Body of pancreas (tissue), 4 donors: ENCODE results near the gene GAMT. TPM values are rescaled to one million over a fixed set of nuclear protein-coding genes. Genes with fewer than 3 reads are reported as not detected.

Experiments used
- ATAC-seq: fragments of 150-250 bp; one replicate; pipeline ENCODE4 v1.9.1; 2016
- DNase-seq, 4 donors: peaks; one replicate each; pipeline ENCODE4 v3.0.0-alpha.2; 2019
- H3K27ac ChIP-seq, 4 donors: fragments of 200-600 bp; sonication (generic); 1 replicate in 3 of 4; 2 replicates in 1 of 4; pipeline versions ENCODE4 v1.5.1 to v1.6.1; 2016 to 2019; ENCODE audit warnings: mild to moderate bottlenecking in 1 of 4, mixed read lengths in 1 of 4, moderate library complexity in 1 of 4
- H3K27me3 ChIP-seq, 2 donors: fragments of 200-600 bp; sonication (generic); one replicate each; pipeline ENCODE4 v1.6.0; 2016; ENCODE audit warnings: mild to moderate bottlenecking in 1 of 2
- H3K36me3 ChIP-seq, 2 donors: fragments of 200-600 bp; sonication (generic); replicated peaks in 1 of 2; 2 replicates each; pipeline ENCODE4 v1.5.1; 2016; ENCODE audit warnings: low read depth in 2 of 2; ENCODE audit not compliant: insufficient read depth in 1 of 2
- H3K4me1 ChIP-seq: fragments of 200-600 bp; sonication (generic); one replicate; pipeline ENCODE4 v1.6.0; 2016
- H3K4me3 ChIP-seq, 2 donors: fragments of 200-600 bp; sonication (generic); 1 replicate in 1 of 2; 2 replicates in 1 of 2; pipeline ENCODE4 v1.5.1; 2016 to 2019
- H3K9me3 ChIP-seq, 3 donors: fragments of 200-600 bp; sonication (generic); 1 replicate in 2 of 3; 2 replicates in 1 of 3; pipeline ENCODE4 v1.5.1; 2016
- POLR2A ChIP-seq, 3 donors: fragments of 450-650 bp; IDR thresholded peaks; one replicate each; pipeline ENCODE4 v1.6.1; 2016; ENCODE audit warnings: antibody characterized with exemption in 3 of 3, mild to moderate bottlenecking in 2 of 3
- WGBS, 2 donors: methylation state at CpG; one replicate each; pipeline ENCODE4 v1.1.5; 2017; 5-methylcytosine and 5-hydroxymethylcytosine counted together
- intact Hi-C: fragments of 100-400 bp; cut with DNase I; formaldehyde crosslinking; loops from one replicate; pipeline ENCODE4 v1.15.1; 2023
- total RNA-seq, 2 donors: library from RNA; depleted of rRNA; stranded (reverse); fragments of >200 nt; gene quantifications; one replicate each; pipeline ENCODE4 v1.1.0, GENCODE V29; 2016
- TF ChIP-seq, protein P1 (sequence below), 7 experiments: fragments of 450-650 bp in 4 of 7; fragments of 200-600 bp in 3 of 7; sonication (generic) in 3 of 7; IDR thresholded peaks; one replicate each; pipeline ENCODE4 v1.5.1; 2016 to 2019; ENCODE audit warnings: antibody characterized with exemption in 7 of 7

GAMT gene
- total RNA-seq, 2 donors from 2014 or later: 70.2 to 129 TPM

- ATAC-seq (no peak), DNase-seq (no peak)
- 91 to 93% methylated on average over 38 to 39 of the region's 39 CpGs for WGBS, 2 donors
- peaks cover 39% of the 10 kb centered on the region for H3K4me1 ChIP-seq
- peaks cover 11 to 13% of the 10 kb centered on the region in 2 donors for H3K36me3 ChIP-seq
- H3K9me3 ChIP-seq: no peaks in the 10 kb centered on the region
- no peak overlapping the region for H3K4me3 ChIP-seq
- H3K27ac ChIP-seq: no peak overlapping the region
- intact Hi-C loops: no loop called here
- H3K27me3 ChIP-seq: no peaks in the 10 kb centered on the region
- TF ChIP-seq, protein P1, sequence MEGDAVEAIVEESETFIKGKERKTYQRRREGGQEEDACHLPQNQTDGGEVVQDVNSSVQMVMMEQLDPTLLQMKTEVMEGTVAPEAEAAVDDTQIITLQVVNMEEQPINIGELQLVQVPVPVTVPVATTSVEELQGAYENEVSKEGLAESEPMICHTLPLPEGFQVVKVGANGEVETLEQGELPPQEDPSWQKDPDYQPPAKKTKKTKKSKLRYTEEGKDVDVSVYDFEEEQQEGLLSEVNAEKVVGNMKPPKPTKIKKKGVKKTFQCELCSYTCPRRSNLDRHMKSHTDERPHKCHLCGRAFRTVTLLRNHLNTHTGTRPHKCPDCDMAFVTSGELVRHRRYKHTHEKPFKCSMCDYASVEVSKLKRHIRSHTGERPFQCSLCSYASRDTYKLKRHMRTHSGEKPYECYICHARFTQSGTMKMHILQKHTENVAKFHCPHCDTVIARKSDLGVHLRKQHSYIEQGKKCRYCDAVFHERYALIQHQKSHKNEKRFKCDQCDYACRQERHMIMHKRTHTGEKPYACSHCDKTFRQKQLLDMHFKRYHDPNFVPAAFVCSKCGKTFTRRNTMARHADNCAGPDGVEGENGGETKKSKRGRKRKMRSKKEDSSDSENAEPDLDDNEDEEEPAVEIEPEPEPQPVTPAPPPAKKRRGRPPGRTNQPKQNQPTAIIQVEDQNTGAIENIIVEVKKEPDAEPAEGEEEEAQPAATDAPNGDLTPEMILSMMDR (IDR thresholded peaks at IDR 0.05): peak in 1 of 7 experiments; percentile 15
- TF ChIP-seq POLR2A (IDR thresholded peaks at IDR 0.05): no peak
These were observed 12.1 kb downstream of the GAMT start for GRCh38 chr19:1389033-1389940.

DNA sequence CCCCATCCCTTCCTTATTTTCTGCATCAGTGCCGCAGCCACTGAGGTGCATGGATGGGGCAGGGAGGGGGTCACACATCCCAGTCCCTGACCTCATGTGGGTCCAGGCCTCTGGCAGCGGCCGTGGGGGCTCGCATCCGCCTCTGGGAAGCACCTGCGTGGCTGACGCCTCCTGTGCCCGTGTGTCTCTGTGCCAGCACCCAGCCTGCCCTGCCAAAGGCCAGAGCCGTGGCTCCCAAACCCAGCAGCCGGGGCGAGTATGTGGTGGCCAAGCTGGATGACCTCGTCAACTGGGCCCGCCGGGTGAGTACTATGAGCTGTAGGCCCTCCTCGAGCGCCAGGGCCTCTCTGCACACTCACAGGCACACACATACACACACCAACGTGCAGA is 12.7 kb downstream of the GAMT start:
- no peaks in the 10 kb centered on the region for H3K9me3 ChIP-seq
- H3K27me3 ChIP-seq: no peaks in the 10 kb centered on the region
- peaks cover 35% of the 10 kb centered on the region for H3K4me1 ChIP-seq
- TF ChIP-seq, protein P1 (IDR thresholded peaks at IDR 0.05): no peak
- TF ChIP-seq POLR2A (IDR thresholded peaks at IDR 0.05): no peak
- peaks cover 11 to 13% of the 10 kb centered on the region in 2 donors for H3K36me3 ChIP-seq
- H3K4me3 ChIP-seq: no peak overlapping the region
- WGBS, 2 donors: 92 to 100% methylated on average over 1 to 12 of the region's 17 CpGs
- H3K27ac ChIP-seq: no peak overlapping the region
- no peak for DNase-seq
- intact Hi-C loops: no loop called here
- no peak for ATAC-seq

DNA sequence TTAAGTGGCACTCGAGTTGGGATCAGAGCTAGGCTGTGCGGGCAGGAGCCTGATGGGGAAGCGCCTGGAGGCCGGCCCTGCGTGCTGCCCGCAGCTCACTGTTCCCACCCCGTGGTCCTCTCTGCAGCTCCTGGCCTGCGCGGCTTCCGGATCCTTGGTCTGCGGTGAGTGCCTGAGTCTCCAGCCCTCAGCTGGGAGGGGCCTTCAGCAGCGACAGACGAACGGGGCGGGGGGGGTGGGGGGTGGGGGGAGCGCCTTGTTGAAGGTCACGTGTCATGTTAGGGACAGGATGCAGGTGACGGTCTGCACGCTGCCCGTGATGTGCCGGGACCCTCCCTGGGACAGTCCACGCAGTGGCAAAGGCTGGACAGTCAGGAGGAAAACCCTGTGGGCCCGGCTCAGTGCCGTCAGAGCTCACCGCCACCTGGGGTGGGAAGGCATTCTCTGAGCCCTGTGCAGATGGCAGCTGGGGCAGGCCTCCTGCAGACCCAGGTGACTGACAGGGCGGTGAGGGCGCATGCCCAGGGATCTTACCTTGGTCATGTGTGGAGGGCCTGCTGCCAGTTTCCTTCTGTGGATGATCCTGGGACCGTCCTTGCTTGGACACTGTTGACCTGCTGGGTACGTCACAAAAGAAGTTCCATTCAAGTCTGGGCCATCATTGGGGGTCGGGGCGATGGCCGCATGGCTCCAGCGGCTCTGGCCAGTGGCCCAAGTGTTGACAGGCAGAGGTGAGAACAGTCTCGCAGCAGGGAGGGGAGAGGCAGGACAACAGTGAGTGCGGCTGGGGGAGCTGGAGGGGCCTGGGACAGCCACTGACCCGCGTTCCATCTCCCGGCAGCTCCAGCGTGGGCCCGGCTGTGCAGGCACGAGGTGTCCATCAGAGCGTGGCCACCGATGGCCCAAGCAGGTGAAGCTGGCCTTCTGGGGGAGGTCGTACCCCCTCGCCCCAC is 13.4 kb downstream of the GAMT start:
- DNase-seq (peak in 1 of 4 donors; percentile 34), ATAC-seq (no peak)
- Histone ChIP-seq H3K27ac (no peak overlapping the region), H3K27me3 (no peaks in the 10 kb centered on the region), H3K36me3 (peaks cover 9 to 11% of the 10 kb centered on the region in 2 donors), H3K4me3 (no peak overlapping the region), H3K4me1 (peaks cover 35% of the 10 kb centered on the region), H3K9me3 (no peaks in the 10 kb centered on the region)
- WGBS, 2 donors: 73 to 84% methylated on average over 16 to 39 of the region's 45 CpGs
- no peak for TF ChIP-seq POLR2A (IDR thresholded peaks at IDR 0.05)
- TF ChIP-seq, protein P1 (IDR thresholded peaks at IDR 0.05): no peak
- intact Hi-C loops: no loop called here

GRCh38 chr19:1386945-1387683 is 14.2 kb downstream of the GAMT start:
- H3K27me3 ChIP-seq: no peaks in the 10 kb centered on the region
- no peak for TF ChIP-seq POLR2A (IDR thresholded peaks at IDR 0.05)
- TF ChIP-seq, protein P1 (IDR thresholded peaks at IDR 0.05): no peak
- ATAC-seq (no peak), DNase-seq (no peak)
- peaks cover 6 to 8% of the 10 kb centered on the region in 2 donors for H3K36me3 ChIP-seq
- H3K4me3 ChIP-seq: no peak overlapping the region
- peaks cover 35% of the 10 kb centered on the region for H3K4me1 ChIP-seq
- 88 to 95% methylated on average over 22 to 39 of the region's 39 CpGs for WGBS, 2 donors
- H3K27ac ChIP-seq: no peak overlapping the region
- no peaks in the 10 kb centered on the region for H3K9me3 ChIP-seq
- intact Hi-C loops: no loop called here
